Measurements from ENCODE around the gene ENOX1.

Gene ENOX1

GRCh38 chr13:43744261-43745031 lies 42.3 kb downstream of the ENOX1 start:
- DNase-seq (ENCODE audit: low spot score), result no peak

GRCh38 chr13:43742911-43743310 lies 43.9 kb downstream of the ENOX1 start:
- no peak for DNase-seq (ENCODE audit: low spot score)

- no peak for DNase-seq (ENCODE audit: low spot score)
Measured at GRCh38 chr13:43737392-43737923, 49.3 kb downstream of the ENOX1 start.

- DNase-seq (ENCODE audit: low spot score), result no peak
Measured at GRCh38 chr13:43732726-43733125, 54.0 kb downstream of the ENOX1 start.

- DNase-seq (ENCODE audit: low spot score), result no peak
Measured at GRCh38 chr13:43731296-43731695, 55.5 kb downstream of the ENOX1 start.

- DNase-seq (ENCODE audit: low spot score), result peak; percentile 18
Measured at GRCh38 chr13:43730642-43731041, 56.1 kb downstream of the ENOX1 start.

- DNase-seq (ENCODE audit: low spot score), result no peak
Measured at GRCh38 chr13:43728421-43728820, 58.4 kb downstream of the ENOX1 start.

- no peak for DNase-seq (ENCODE audit: low spot score)
Measured at GRCh38 chr13:43727856-43728255, 58.9 kb downstream of the ENOX1 start.

GRCh38 chr13:43725460-43725859 lies 61.3 kb downstream of the ENOX1 start:
- no peak for DNase-seq (ENCODE audit: low spot score)

- no peak for DNase-seq (ENCODE audit: low spot score)
Measured at GRCh38 chr13:43720780-43721397, 65.9 kb downstream of the ENOX1 start.

GRCh38 chr13:43698758-43699157 lies 88.0 kb downstream of the ENOX1 start:
- DNase-seq (ENCODE audit: low spot score), result no peak

- no peak for DNase-seq (ENCODE audit: low spot score)
Measured at GRCh38 chr13:43698009-43698408, 88.8 kb downstream of the ENOX1 start.

GRCh38 chr13:43697323-43697722 lies 89.4 kb downstream of the ENOX1 start:
- no peak for DNase-seq (ENCODE audit: low spot score)

GRCh38 chr13:43694146-43694664 lies 92.6 kb downstream of the ENOX1 start:
- no peak for DNase-seq (ENCODE audit: low spot score)

GRCh38 chr13:43693639-43694038 lies 93.1 kb downstream of the ENOX1 start:
- DNase-seq (ENCODE audit: low spot score), result no peak

- no peak for DNase-seq (ENCODE audit: low spot score)
Measured at GRCh38 chr13:43688227-43688907, 98.4 kb downstream of the ENOX1 start.

- no peak for DNase-seq (ENCODE audit: low spot score)
Measured at GRCh38 chr13:43687038-43687437, 99.7 kb downstream of the ENOX1 start.

GRCh38 chr13:43686557-43686956 lies 100.2 kb downstream of the ENOX1 start:
- peak; percentile 4 for DNase-seq (ENCODE audit: low spot score)

- DNase-seq (ENCODE audit: low spot score), result no peak
Measured at GRCh38 chr13:43684963-43685725, 101.6 kb downstream of the ENOX1 start.

GRCh38 chr13:43682701-43683100 lies 104.1 kb downstream of the ENOX1 start:
- DNase-seq (ENCODE audit: low spot score), result no peak

- no peak for DNase-seq (ENCODE audit: low spot score)
Measured at GRCh38 chr13:43676320-43676719, 110.5 kb downstream of the ENOX1 start.

- DNase-seq (ENCODE audit: low spot score), result no peak
Measured at GRCh38 chr13:43675577-43675976, 111.2 kb downstream of the ENOX1 start.
